Activated T-cell treated with anti-CD3 and anti-CD28 coated beads, Interleukin-2, amount 50 U/mL, for 4 hours (primary cell): ENCODE measurements around the gene CEP55. TPM values are rescaled to one million over a fixed set of nuclear protein-coding genes. Genes with fewer than 3 reads are reported as not detected.
"Not testable (repeated sequence)": the region's sequence is repeated elsewhere in the genome, so short reads cannot be mapped to it uniquely, and the experiment has no call there.

Experiments used
- ATAC-seq, 2 donors: fragments of 200-7000 bp; cut with Tn5 transposase; one replicate each; pipeline ENCODE4 v1.10.0; 2021
- DNase-seq: peaks from one replicate; pipeline ENCODE4 v3.0.0-alpha.2; 2020
- H3K27me3 Mint-ChIP-seq: one replicate; pipeline ENCODE4 v1.8.0; 2021; ENCODE audit warnings: low read depth, mixed read lengths
- H3K36me3 Mint-ChIP-seq: one replicate; pipeline ENCODE4 v1.8.0; 2022; ENCODE audit warnings: mixed read lengths; ENCODE audit not compliant: insufficient read depth
- H3K4me1 Mint-ChIP-seq: one replicate; pipeline ENCODE4 v1.8.0; 2021; ENCODE audit warnings: low read depth, mixed read lengths
- H3K4me3 Mint-ChIP-seq: one replicate; pipeline ENCODE4 v1.8.0; 2021; ENCODE audit warnings: mild to moderate bottlenecking, moderate library complexity, mixed read lengths
- H3K9me3 Mint-ChIP-seq: one replicate; pipeline ENCODE4 v1.8.0; 2021; ENCODE audit warnings: mixed read lengths
- total RNA-seq, 3 donors: library from RNA; stranded (reverse); gene quantifications; one replicate each; pipeline ENCODE4 v1.2.1, GENCODE V29; 2021

The CEP55 gene
- total RNA-seq, 3 donors from 2014 or later = 6.0 to 8.2 (median 8.0) TPM

DNA sequence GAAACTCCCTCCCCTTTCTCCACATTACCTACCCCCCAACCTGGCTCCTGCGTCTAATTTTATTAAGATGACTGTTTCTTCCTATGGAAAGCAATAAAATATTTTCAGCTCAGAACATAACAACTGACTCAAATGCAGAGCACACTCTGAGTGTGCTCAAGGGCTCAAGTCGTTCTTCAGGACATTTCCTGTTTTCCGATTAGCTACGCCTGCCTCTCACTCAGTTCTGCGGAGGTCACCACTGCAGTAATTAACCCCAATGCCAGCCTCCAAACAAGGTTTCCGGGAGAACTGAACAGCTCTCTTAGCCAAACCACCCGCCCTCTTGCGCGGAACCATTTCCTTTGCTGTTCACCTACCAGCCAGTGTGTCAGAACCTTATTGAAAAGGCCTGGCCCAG is 33.5 kb upstream of the CEP55 start:
- peak overlapping the region; percentile 46 for H3K4me3 Mint-ChIP-seq
- DNase-seq = no peak

DNA sequence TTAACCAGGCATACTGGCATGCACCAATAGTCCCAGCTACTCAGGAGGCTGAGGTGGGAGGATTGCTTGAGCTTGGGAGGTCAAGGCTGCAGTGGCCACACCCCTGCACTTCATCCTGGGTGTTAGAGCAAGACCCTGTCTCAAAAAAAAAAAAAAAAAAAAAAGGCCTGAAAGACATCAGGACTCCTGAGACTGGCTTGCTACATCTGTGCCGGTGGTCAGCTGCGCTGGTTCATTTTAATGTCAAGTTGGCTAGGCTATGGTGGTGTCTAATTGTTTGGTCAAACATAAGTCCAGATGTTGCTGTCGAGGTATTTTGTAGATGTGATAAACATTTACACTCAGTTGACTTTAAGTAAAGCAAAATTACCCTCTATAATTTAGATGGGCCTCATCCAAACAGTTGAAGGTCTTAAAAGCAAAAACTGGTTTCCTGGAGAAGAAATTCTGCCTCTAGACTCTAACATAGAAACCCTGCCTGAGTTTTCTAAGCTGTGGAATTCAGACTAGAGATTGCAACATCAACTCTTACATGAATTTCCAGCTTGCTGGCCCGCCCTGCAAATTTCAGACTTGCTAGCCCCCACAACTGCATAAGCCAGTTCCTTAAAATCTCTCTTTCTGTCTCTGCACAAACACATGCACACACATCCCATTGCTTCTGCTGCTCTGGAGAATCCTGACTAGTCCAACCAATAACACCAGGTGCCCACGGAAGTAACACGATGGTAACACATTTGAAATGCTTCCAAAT is 32.5 kb upstream of the CEP55 start:
- Mint-ChIP-seq H3K36me3 (no peaks in the 10 kb centered on the region), H3K27me3 (no peaks in the 10 kb centered on the region), H3K4me3 (no peak overlapping the region), H3K4me1 (peaks cover 24% of the 10 kb centered on the region), H3K9me3 (no peaks in the 10 kb centered on the region)
- ATAC-seq (no peak), DNase-seq (no peak)

More for the DNA sequence above, 33.5 kb upstream of the CEP55 start:
- ATAC-seq = peak; percentile 82 to 85
- no peaks in the 10 kb centered on the region for H3K36me3 Mint-ChIP-seq
- H3K9me3 Mint-ChIP-seq = no peaks in the 10 kb centered on the region
- no peaks in the 10 kb centered on the region for H3K27me3 Mint-ChIP-seq
- peaks cover 19% of the 10 kb centered on the region for H3K4me1 Mint-ChIP-seq

- Mint-ChIP-seq H3K9me3 (no peaks in the 10 kb centered on the region), H3K36me3 (no peaks in the 10 kb centered on the region), H3K4me1 (peaks cover 24% of the 10 kb centered on the region), H3K4me3 (no peak overlapping the region), H3K27me3 (no peaks in the 10 kb centered on the region)
- DNase-seq (no peak), ATAC-seq (no peak)
Observed at GRCh38 chr10:93464776-93465388, 31.5 kb upstream of the CEP55 start.

- Mint-ChIP-seq H3K4me1 (peaks cover 25% of the 10 kb centered on the region), H3K27me3 (no peaks in the 10 kb centered on the region), H3K9me3 (no peaks in the 10 kb centered on the region), H3K4me3 (no peak overlapping the region), H3K36me3 (no peaks in the 10 kb centered on the region)
- no peak for DNase-seq
- no peak for ATAC-seq
Observed at GRCh38 chr10:93465806-93466675, 30.4 kb upstream of the CEP55 start.

GRCh38 chr10:93467635-93468034 is 28.8 kb upstream of the CEP55 start:
- H3K9me3 Mint-ChIP-seq, ATAC-seq: not testable (repeated sequence)
- H3K4me1 Mint-ChIP-seq = peaks cover 19% of the 10 kb centered on the region

DNA sequence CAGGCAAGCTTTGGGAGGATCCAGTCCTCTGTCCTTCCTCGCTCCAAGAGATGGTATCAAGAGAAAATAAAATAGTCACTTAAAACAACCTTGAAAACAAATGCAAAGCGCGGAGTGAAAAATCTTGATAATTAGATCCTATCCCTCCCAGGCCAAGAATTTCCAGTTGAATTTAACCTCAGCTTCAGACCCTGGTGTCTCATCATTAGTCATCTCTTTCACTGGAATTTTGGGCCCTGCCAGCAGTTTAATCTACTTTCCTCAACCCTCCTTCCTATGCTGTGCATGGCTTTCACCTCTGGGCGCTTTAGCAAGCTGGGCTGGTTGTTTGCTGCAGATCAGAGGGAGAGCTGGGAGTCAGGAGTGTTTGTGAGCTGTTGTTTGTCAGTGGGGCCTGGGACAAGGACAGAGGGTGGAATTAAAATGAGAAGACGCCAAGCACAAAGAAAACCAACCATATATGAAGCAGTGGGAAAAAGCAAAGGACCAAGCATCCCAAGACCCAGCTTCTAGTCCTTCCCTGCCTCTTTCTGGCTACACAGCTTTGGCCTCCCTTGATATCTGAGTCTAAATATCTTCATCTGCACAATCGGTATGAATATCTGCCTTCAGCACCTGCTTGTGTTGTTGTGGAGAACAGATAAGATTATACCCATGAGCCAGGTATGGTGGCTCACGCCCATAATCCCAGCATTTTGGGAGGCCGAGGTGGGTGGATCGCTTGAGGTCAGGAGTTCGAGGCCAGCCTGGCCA is 27.8 kb upstream of the CEP55 start:
- H3K9me3 Mint-ChIP-seq = no peaks in the 10 kb centered on the region
- DNase-seq = no peak
- peak; percentile 32 to 36 for ATAC-seq
- peaks cover 15% of the 10 kb centered on the region for H3K4me1 Mint-ChIP-seq
- H3K4me3 Mint-ChIP-seq = no peak overlapping the region
- no peaks in the 10 kb centered on the region for H3K36me3 Mint-ChIP-seq
- no peaks in the 10 kb centered on the region for H3K27me3 Mint-ChIP-seq

More at GRCh38 chr10:93467635-93468034, 28.8 kb upstream of the CEP55 start:
- H3K27me3 Mint-ChIP-seq, H3K4me3 Mint-ChIP-seq, DNase-seq, H3K36me3 Mint-ChIP-seq: not testable (repeated sequence)

DNA sequence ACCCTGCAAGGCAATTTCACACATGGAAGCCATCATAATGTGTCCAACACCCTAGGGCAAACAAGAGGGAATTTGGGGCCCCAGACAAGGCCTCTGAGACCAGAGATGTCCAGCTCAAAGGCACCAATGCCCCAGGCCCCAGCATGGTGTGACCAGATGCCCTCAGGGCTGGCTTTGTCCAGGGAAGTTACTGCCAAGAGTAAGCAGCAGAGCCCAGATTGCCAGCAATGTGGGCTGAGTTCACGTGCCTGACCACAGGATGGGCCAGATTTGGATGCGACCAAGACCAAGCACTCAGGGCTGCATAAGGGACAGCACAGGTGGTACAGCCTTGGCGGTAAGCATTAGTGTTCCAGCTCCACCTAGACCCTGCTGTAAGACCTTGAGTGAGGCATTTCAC is 27.0 kb upstream of the CEP55 start:
- Mint-ChIP-seq H3K4me1 (peaks cover 15% of the 10 kb centered on the region), H3K27me3 (no peaks in the 10 kb centered on the region), H3K9me3 (no peaks in the 10 kb centered on the region), H3K4me3 (no peak overlapping the region), H3K36me3 (no peaks in the 10 kb centered on the region)
- ATAC-seq (no peak), DNase-seq (no peak)

- peak; percentile 84 to 89 for ATAC-seq
- peaks cover 11% of the 10 kb centered on the region for H3K4me1 Mint-ChIP-seq
- no peak for DNase-seq
- no peak overlapping the region for H3K4me3 Mint-ChIP-seq
- no peaks in the 10 kb centered on the region for H3K36me3 Mint-ChIP-seq
- H3K9me3 Mint-ChIP-seq = no peaks in the 10 kb centered on the region
- no peaks in the 10 kb centered on the region for H3K27me3 Mint-ChIP-seq
Observed at GRCh38 chr10:93471110-93471651, 25.2 kb upstream of the CEP55 start.

DNA sequence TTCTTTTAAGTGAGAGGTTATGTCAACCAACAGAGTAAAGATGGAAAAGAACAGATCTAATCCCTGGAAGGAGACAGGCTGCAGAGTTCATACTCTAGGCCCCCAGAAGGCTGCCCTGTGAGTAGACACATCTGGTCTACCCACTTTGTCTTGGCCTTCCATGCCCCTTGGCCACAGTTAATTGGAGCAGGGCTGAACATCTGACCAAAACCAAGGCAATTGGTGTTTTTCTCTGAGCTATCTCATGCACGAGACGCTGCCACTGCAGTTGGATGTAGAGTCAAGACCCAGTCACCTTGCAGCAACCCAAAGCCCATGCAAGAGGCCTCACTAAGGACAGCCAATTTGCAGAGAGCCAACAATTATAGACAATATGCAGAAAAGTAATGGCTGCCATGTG is 23.3 kb upstream of the CEP55 start:
- Mint-ChIP-seq H3K9me3 (no peaks in the 10 kb centered on the region), H3K27me3 (peaks cover 4% of the 10 kb centered on the region), H3K4me1 (peaks cover 10% of the 10 kb centered on the region), H3K4me3 (no peak overlapping the region), H3K36me3 (no peaks in the 10 kb centered on the region)
- no peak for ATAC-seq
- DNase-seq = no peak

GRCh38 chr10:93473804-93474472 is 22.5 kb upstream of the CEP55 start:
- H3K27me3 Mint-ChIP-seq = peaks cover 4% of the 10 kb centered on the region
- H3K4me1 Mint-ChIP-seq = peaks cover 6% of the 10 kb centered on the region

DNA sequence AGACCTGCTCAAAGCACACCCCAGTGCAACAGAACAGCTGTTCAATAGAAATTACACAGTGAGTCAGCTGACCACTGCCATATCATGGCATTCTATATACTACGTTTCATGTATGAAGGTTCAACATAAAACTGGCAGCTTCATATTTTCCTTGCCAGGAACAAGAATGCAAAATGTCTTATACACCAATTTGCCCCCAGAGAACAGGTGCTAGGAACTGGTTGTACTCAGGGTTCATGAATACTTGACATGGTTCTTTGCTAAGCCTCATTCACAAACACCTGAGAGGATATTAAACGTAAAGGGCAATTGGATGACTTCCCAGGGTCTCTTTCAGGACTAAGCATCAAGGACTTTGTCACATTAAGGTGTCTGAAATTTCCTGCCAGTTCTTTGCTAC is 21.2 kb upstream of the CEP55 start:
- H3K27me3 Mint-ChIP-seq = peaks cover 4% of the 10 kb centered on the region
- H3K9me3 Mint-ChIP-seq = no peaks in the 10 kb centered on the region

More at GRCh38 chr10:93473804-93474472, 22.5 kb upstream of the CEP55 start:
- Mint-ChIP-seq H3K36me3 (no peaks in the 10 kb centered on the region), H3K4me3 (no peak overlapping the region), H3K9me3 (no peaks in the 10 kb centered on the region)
- ATAC-seq (no peak), DNase-seq (no peak)

GRCh38 chr10:93475871-93476270 is 20.5 kb upstream of the CEP55 start:
- H3K9me3 Mint-ChIP-seq = no peaks in the 10 kb centered on the region
- H3K4me3 Mint-ChIP-seq = no peak overlapping the region
- no peak for DNase-seq
- peaks cover 6% of the 10 kb centered on the region for H3K4me1 Mint-ChIP-seq
- ATAC-seq = no peak
- peaks cover 4% of the 10 kb centered on the region for H3K27me3 Mint-ChIP-seq
- H3K36me3 Mint-ChIP-seq = no peaks in the 10 kb centered on the region

More for the DNA sequence above, 21.2 kb upstream of the CEP55 start:
- H3K4me3 Mint-ChIP-seq = no peak overlapping the region
- peaks cover 8% of the 10 kb centered on the region for H3K4me1 Mint-ChIP-seq
- DNase-seq = no peak
- H3K36me3 Mint-ChIP-seq = no peaks in the 10 kb centered on the region
- ATAC-seq = no peak

DNA sequence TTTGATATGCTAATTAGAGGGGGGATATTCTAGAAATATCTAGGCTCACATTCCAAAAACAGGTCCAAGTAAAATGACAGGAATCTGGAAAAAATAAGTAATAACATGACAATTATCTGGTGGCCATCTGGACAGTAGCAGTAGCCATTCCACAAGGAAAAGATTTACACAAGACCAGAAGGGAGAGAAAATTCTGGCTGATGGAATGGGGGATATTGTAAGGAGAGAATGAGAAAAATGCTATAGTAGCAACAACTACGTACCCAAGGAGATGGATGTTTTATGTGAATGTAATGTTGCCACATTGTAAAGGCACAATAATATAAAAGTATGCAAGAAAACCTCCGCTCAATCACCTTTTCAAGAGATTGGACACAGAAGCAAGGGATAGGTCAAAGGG is 19.7 kb upstream of the CEP55 start:
- Mint-ChIP-seq H3K36me3 (no peaks in the 10 kb centered on the region), H3K4me3 (no peak overlapping the region), H3K9me3 (no peaks in the 10 kb centered on the region), H3K4me1 (peaks cover 9% of the 10 kb centered on the region), H3K27me3 (peaks cover 12% of the 10 kb centered on the region)
- DNase-seq (no peak), ATAC-seq (no peak)
